Measurements from ENCODE around the gene CRMP1. TPM values are rescaled to one million over a fixed set of nuclear protein-coding genes. Genes with fewer than 3 reads are reported as not detected.

The CRMP1 gene
- total RNA-seq, 1 experiment from 2014 or later = not detected

GRCh38 chr4:5799406-5799805, 93.5 kb downstream of the CRMP1 start:
- DNase-seq (ENCODE audit: low spot score) = no peak

- DNase-seq (ENCODE audit: low spot score) = no peak
Observed at GRCh38 chr4:5798946-5799345, 93.9 kb downstream of the CRMP1 start.

- DNase-seq (ENCODE audit: low spot score) = no peak
Observed at GRCh38 chr4:5798462-5798861, 94.4 kb downstream of the CRMP1 start.

- DNase-seq (ENCODE audit: low spot score) = no peak
Observed at GRCh38 chr4:5797866-5798265, 95.0 kb downstream of the CRMP1 start.

GRCh38 chr4:5796976-5797375, 95.9 kb downstream of the CRMP1 start:
- no peak for DNase-seq (ENCODE audit: low spot score)

GRCh38 chr4:5795580-5795979, 97.3 kb downstream of the CRMP1 start:
- DNase-seq (ENCODE audit: low spot score) = no peak

GRCh38 chr4:5793514-5793913, 99.4 kb downstream of the CRMP1 start:
- no peak for DNase-seq (ENCODE audit: low spot score)

- DNase-seq (ENCODE audit: low spot score) = no peak
Observed at GRCh38 chr4:5791654-5792053, 101.2 kb downstream of the CRMP1 start.

GRCh38 chr4:5790546-5790857, 102.4 kb downstream of the CRMP1 start:
- DNase-seq (ENCODE audit: low spot score) = no peak

GRCh38 chr4:5789141-5789540, 103.7 kb downstream of the CRMP1 start:
- no peak for DNase-seq (ENCODE audit: low spot score)

GRCh38 chr4:5788144-5788543, 104.7 kb downstream of the CRMP1 start:
- no peak for DNase-seq (ENCODE audit: low spot score)

- no peak for DNase-seq (ENCODE audit: low spot score)
Observed at GRCh38 chr4:5787311-5787710, 105.6 kb downstream of the CRMP1 start.

- no peak for DNase-seq (ENCODE audit: low spot score)
Observed at GRCh38 chr4:5785806-5786680, 106.8 kb downstream of the CRMP1 start.

GRCh38 chr4:5784960-5785611, 107.8 kb downstream of the CRMP1 start:
- no peak for DNase-seq (ENCODE audit: low spot score)

- no peak for DNase-seq (ENCODE audit: low spot score)
Observed at GRCh38 chr4:5784021-5784420, 108.9 kb downstream of the CRMP1 start.

GRCh38 chr4:5783486-5783885, 109.4 kb downstream of the CRMP1 start:
- no peak for DNase-seq (ENCODE audit: low spot score)

GRCh38 chr4:5782829-5783476, 109.9 kb downstream of the CRMP1 start:
- no peak for DNase-seq (ENCODE audit: low spot score)

- no peak for DNase-seq (ENCODE audit: low spot score)
Observed at GRCh38 chr4:5781691-5782090, 111.2 kb downstream of the CRMP1 start.

- no peak for DNase-seq (ENCODE audit: low spot score)
Observed at GRCh38 chr4:5780831-5781480, 111.9 kb downstream of the CRMP1 start.

- no peak for DNase-seq (ENCODE audit: low spot score)
Observed at GRCh38 chr4:5776510-5776909, 116.4 kb downstream of the CRMP1 start.

GRCh38 chr4:5774416-5775036, 118.4 kb downstream of the CRMP1 start:
- no peak for DNase-seq (ENCODE audit: low spot score)

GRCh38 chr4:5773271-5773555, 119.7 kb downstream of the CRMP1 start:
- no peak for DNase-seq (ENCODE audit: low spot score)

Data from HT-29 (cell line).